HTR-8/SVneo (cell line): ENCODE data around the gene MAGI1.
A peak's percentile ranks its signal among the peaks of the same experiment; 100 is the strongest.

Source experiments
- DNase-seq: peaks from one replicate; pipeline ENCODE4 v3.0.0; 2011; ENCODE audit warnings: low spot score, mixed read lengths; ENCODE audit not compliant: insufficient read length
- FAIRE-seq: peaks from 2 replicates; lab custom pipeline; 2011; peaks lifted over from hg19 to GRCh38; lab: Jason Lieb, UNC

MAGI1 gene

DNA sequence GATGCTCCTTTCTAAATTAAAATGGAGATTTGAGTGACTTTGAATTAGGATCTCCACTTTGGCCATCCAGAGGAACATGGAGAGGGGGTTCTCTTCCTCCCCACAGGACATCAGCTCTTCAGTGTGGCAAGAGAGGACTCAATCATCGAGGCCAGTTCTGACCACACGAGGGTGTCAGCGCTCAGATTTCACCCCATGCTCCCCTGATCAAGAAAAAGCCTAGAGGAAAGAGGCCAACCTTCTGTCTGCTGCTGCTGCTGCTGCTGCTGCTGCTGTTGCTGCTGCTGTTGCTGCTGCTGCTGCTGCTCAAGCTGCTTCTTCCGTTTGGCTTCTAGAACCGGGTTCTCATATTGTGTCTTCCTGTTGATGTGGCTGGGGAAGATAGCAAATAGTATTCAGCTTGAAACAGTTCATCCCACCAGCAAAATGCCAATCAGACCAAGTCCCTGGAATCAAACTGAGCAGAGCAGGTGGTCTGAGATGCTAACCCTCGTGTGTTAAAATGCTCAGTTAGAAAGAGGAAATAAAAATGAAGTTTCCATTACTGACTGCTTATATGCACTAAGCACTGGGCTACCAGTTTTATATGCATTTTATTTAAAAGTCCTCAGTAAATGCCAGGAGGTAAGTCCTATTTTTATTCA lies 599.0 kb downstream of the MAGI1 start:
- FAIRE-seq (no peak), DNase-seq (peak; percentile 25)

DNA sequence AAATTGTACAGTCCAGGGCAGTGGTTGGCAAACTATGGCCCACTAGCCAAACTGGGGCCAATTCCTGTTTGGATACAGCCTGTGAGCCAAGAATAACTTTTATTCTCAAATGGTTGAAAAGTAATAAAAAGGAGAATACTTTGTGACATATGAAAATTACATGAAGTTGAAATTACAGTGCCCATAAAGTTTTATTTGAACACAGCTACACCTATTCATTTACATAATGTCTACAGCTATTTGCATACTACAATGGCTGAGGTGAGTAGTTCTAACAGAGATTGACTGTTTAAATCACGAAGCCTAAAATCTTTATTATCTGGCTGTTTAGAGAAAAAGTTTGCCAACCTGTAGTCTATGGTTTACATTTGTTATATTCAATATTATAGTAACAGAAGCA lies 600.1 kb downstream of the MAGI1 start:
- FAIRE-seq (no peak), DNase-seq (no peak)

DNA sequence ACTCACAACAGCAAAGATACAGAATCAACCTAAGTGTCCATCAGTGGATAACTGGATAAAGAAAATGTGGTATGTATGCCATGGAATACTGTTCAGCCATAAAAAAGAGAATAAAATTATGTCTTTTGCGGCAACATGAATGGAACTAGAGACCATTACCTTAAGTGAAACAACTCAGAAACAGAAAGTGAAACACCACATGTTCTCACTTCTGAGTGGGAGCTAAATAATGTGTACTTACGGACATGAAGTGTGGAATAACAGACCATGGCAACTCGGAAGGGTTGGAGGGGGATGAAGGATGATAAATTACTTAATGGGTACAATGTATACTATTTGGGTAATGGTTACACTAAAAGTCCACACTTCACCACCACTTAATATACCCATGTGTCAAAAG lies 600.6 kb downstream of the MAGI1 start:
- no peak for DNase-seq
- no peak for FAIRE-seq

DNA sequence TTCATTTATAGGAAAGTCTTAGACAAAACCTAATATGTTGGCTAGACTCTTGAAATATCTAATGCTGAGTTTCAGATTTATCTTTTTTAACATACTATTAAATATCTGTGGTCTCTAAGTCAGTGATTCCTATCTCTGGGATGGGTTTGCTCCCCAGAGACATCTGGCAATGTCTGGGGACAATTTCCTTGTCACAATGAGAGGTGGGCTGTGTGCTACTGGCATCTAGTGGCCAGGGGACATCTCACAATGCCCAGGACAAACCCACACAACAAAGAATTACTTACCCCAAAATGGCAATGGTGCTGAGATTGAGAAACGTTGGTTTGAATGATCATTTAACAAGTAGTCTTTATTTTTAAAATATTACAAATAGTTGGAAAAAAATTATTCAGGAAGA lies 602.1 kb downstream of the MAGI1 start:
- DNase-seq: no peak

DNA sequence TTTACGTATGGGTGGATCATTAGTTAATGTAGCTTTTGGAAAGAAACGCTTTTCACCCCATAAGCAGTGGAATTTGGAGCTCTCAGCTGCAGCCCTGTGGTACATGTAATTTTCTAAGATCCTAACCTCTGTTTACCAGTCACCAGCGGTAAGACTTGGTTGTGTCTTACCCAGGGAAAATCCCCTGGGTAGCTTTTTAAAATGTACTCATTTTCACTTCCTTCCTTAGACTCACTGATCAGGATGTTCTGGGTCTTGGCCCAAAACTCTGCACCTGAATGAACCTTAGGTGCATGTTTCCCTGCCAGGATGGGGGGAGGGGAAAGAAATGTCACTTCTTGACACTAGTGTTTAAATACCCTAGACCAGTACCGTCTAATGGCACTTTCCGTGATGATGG lies 605.2 kb downstream of the MAGI1 start:
- DNase-seq (no peak), FAIRE-seq (no peak)

More for the DNA sequence above, 602.1 kb downstream of the MAGI1 start:
- no peak for FAIRE-seq

DNA sequence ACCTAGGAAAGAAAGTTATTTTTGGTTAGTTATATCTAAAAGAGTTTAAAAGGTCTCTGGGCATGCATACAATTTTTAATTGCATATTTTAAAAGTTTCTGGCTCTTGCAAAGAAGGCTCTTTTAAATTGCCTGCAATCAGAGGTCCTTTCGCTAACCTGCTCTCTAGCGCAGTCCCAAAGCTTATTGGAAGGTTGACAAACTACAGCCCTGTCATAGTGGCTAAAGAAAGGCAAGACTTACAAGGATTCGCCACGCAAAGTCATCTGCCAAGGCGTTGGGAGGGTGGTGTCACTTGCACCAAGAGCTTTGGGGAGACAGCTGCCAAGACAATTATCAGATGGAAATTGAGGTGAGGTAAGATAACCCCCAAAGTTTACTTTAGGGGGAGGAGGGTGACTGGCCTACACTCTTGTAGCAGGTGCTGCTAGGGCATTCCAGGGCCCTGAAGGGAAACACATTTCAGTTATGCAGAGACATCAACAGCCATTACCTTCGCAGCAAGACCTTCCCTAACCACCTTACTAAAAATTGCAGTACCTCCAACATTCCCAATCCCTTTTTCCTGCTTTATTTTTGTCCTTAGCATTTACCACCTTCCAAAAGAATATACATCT lies 606.2 kb downstream of the MAGI1 start:
- DNase-seq (no peak), FAIRE-seq (no peak)

DNA sequence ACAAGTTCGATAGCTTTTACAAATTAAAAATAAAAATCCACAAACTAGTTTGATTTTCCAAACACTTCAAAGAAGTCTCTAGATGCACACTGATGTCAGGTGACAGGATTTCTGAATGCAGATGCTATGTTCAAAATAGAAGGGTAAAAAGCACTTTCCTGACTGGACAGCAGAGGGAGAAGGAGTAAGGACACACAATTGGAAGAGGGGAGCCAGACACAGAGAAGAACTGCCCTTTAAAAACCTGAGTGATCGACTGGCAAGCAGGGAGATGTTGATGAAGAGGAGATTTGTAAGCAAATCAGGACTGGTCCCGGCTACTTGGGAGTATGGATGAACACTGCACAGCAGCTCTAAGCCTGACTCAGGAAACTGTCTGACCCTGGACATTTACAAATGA lies 612.8 kb downstream of the MAGI1 start:
- no peak for DNase-seq
- no peak for FAIRE-seq

DNA sequence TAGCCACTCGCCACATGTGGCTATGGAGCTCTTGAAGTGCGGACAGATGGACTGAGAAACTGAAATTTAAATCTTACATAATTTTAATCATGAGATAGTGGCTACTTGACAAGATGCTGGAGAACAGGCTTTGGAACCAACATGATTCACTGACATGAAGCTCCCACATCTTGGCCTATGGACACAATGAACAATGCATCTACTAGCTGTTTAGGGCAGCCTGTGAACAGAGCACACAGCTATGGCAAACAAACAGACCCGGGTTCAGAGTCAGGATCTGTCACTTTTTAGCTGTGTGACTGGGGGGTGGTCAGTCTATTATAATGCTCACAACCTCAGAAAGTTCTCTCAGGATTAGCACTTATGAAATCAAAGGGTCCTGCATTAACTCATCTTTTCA lies 616.6 kb downstream of the MAGI1 start:
- DNase-seq (no peak), FAIRE-seq (no peak)

DNA sequence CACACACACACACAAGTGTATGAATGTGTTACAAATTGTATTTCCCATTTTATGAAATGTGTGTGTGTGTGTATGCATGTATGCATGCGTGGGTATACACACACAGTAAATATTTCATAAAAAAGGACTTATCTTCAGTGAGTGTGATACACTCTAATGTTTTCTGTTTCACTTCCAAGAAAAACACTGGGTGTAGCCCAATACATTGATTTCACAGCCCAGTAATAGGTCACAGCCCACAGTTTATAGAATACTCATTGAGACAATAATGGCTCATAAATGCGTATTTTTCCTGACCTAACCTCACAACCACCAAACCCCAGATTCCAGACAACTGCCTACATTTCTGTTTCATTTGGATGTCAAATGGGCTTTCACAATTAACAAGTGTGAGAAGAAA lies 619.5 kb downstream of the MAGI1 start:
- no peak for FAIRE-seq
- no peak for DNase-seq

DNA sequence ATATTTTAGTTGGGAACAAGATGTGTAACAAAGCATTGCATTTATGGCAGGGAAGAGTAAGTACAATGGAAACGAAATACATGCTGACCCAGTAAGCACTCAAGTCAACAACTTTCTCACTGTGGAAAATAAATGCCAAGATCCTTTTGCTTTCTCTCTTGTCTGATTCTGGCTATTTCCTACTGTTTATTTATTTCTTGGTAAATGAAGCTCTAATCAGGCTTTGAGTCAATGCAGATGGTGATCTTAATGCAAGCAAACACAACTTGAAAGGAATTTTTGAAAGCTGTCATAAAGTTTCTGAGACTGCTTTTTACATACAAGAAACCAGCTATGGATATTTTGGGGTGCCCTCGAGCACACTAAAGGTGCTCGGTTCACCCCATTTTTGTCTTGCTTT lies 624.8 kb downstream of the MAGI1 start:
- FAIRE-seq: no peak

DNA sequence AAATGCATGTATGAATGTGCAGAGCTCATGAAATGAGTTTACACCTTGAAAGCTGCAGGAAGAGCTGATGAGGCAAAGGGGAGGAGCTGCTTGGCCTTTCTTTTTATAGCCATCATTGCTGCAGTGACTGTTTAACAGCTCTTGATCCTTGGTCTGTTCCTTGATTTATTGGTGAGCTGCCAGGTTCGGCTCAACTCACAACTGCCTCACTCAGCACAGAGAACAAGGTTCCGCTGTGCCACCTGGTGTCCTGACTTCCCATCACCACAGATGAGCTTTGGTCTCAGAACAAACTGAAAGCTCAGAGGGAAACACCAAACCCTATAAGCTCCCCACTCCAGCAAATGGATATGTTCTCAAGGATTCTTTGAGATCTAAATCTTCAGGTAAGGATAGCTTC lies 626.1 kb downstream of the MAGI1 start:
- DNase-seq (no peak), FAIRE-seq (no peak)

More for the DNA sequence above, 624.8 kb downstream of the MAGI1 start:
- no peak for DNase-seq

DNA sequence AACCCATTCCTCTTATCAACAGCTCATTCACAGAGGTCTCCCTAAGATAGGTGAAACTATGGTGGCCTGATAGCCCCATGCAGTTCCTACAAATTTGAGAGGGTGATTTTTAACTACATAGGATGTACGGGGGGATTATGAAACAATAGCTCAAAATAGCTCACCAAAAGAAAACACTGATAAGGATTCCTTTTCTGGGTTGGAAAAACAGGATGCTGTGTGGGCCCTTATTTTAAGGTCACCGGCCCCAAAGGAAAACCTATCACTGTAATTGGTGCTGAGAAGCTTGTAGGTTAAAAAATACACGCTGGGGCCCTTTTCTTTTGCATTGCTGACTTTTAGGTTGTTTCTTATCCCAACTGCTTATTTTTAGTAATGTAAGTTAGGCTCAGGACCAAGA lies 627.4 kb downstream of the MAGI1 start:
- no peak for DNase-seq
- no peak for FAIRE-seq

DNA sequence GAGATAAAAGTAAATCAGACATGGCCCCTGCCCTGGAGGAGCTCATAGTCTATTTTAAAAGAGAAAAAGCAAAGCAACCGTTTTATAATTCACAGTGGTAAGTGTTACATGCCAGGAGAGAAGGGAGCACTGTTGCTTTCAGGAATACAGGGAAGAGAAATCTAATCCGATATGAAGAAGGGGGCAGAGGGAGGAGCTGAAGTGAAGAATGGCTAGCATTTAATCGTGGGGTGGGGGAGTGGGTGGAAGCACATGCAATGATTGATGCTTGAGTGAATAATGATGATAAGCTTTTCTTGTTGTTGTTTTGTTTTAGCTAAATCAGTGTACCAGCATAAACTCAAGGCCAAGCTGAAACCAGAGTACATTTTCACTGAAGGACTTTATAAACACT lies 629.5 kb downstream of the MAGI1 start:
- FAIRE-seq: no peak

DNA sequence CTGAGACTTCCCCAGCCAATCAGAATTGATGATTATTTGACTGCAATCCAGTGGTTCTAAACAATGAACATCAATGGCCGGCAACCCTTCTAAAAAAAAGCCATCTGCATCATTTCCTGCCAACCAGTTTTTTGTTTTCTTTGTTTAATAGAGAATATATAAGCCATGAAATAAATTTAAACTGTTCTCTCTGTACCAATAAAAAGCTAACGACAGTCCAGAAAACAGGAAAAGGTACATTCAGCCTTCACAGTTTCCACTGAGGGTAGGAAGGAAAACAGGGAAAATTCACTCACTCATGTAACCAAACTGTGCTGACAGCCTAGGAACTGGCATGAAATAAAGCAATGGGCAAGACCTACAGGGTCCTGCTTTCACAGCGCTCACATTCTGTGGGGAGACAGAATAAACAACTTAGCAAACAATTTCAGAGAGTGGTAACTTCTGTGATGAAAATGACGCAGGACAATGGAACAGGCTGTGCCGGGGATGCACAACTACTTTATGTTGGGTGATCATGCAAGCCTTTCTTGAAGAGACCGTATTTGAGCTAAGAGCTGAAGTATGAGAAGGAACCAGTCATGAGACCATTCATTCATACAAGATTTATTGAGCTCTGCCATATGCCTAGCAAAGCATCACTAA lies 630.1 kb downstream of the MAGI1 start:
- DNase-seq: no peak
- FAIRE-seq: no peak

More for the DNA sequence above, 629.5 kb downstream of the MAGI1 start:
- DNase-seq: no peak

DNA sequence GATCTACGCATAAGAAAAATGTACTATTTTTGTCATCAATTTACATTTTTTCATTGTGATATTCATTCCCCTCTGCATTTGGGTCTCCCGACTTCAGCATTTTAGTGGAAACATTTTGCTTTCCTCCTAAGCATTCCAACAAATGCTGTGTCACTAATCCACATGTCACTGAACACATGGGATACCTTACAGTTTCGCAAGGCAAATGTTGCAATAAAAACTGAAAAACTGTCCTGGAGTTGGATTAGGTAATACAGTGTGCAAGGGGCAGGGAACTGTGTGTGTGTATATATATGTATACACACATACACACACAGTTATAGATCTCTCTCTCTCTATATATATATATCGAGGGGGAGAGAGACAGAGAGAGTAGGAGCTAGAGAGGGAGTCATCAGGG lies 632.2 kb downstream of the MAGI1 start:
- no peak for DNase-seq
- no peak for FAIRE-seq

DNA sequence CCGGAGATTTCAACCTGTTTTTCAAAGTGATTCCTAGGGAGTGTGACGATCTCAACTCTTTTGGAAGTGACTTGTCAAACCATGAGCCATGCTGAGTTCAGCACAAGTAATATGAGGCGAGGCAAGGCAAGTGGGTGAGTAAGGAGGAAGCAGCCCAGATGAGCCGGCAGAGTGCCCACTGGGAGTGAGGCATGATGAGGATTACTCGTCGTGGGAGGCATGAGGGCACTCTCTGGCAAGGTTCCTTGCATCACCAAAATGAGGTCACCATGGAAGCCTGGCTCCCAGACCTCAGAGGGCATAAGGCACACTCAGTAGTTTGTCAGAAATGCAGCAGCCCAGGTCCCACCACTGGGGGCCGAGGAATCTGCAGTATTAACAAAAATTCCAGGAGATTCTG lies 636.1 kb downstream of the MAGI1 start:
- no peak for FAIRE-seq
- peak; percentile 23 for DNase-seq

DNA sequence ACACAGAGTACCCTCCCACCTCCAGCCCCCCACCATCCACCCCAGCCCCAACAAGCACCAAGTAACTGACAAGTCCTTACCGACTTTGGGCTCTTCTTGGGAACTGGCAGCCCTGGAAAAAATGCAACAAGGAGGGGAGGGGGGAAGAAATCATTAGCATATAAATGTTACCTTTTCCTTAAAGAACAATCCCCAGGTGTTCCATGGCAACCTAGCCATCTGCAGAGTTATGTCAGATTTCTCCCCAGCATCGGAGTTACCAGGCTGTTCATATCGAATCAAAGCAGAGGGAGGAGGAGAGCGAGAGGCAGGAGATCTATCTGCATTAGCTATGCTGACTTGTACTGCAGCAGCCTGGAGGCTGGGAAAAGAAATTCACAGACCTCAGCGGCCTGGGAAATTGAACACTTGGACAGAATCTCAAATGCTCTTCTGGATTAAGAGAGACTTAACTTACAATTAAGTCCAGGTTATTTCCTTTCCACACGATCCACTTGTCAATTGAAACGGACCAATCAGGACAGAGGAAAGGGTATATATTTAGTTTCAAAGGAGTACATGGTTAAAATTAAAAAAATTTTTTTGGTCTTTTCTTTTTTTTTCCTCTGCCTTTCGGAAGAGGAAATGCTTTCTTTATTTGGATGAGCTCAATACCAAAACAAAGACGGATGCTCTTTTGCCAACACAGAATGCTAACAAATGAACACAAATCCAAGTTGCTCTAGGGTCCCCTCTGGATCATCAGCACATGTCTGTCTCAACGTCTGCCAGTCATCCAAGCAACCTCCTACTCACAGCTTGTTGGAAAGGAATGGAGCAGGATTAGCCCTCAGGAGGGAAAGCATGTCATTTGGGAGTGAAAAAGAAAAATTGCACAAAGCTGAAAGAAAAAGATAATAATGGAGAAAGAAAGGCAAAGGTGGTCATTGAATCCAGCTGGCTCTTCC lies 637.1 kb downstream of the MAGI1 start:
- FAIRE-seq (no peak), DNase-seq (no peak)

DNA sequence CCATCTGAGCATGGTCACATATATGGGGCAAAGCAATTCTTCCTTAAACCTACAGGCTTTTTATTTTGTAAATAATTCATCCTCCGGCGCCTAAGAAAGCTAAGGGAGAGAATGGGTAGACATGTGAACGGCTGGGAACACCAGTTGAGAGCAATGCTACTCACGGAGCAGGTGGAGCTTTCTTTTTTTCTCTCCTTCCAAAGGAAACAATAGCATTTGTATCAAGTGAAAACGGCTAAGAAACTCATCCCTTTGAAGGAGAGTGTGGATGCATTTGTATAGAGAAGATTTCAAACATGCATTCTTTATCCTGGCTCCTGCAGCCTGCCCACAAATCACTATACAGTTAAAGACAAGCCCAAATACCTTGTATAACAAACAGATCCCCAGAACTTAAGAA lies 637.8 kb downstream of the MAGI1 start:
- no peak for DNase-seq
- FAIRE-seq: no peak

DNA sequence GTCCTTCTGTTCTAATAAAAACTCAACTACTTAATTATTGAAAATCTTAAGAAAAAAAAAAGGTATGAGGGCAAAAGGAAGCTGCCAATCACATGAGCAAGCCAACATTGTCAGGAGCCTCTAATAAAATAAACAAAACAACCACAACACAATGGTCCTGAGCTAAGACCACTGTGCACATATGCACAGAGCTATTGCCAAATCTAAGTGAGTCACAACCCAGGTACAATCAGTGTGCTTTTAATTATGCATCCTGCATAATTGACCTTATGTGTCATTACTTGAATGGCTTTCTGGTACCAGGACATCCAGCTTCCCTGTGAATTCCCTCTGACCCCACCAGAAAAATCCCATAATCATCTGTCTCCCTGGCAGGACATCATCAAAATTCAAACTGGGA lies 639.8 kb downstream of the MAGI1 start:
- DNase-seq (no peak), FAIRE-seq (no peak)

DNA sequence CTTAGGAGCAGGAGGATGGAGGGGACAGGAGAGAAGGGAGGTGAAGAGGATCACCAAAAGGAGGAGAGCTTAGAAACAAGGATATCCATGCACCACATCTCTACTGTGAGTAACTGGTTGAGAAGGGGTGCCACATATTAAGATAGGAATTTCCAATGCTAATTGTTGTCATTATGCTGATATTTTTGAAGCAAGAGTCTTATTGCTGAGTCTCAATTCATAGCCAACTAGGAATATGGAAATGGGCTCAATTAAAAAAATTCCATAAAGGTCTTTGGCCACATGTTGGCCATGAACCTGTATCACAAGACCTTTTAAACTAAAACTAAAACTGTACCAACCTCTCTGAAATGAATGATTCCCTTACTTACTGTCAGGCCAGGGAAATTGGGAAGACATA lies 642.6 kb downstream of the MAGI1 start:
- FAIRE-seq (no peak), DNase-seq (no peak)

DNA sequence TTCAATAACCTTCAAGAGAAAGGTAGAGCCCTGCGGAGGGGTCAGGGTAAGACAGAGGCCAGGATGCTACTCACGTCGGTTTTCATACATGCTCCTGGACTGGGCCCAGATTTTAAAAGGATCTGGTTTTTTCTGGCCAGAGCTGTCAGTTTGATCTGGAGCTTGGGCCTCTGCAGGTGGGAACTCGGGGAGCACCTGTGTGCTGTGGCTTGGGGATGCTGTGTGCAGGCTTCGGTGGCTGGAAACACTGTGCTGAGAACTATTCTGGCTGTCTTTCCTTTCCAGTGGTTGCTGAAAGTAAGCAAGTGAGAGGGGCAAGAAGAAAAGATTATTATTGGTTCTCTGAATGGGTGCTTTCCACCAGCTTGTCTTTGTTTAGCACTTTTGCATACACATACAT lies 647.6 kb downstream of the MAGI1 start:
- FAIRE-seq (no peak), DNase-seq (no peak)
